ENCODE results near the gene LRBA. TPM values are rescaled to one million over a fixed set of nuclear protein-coding genes. Genes with fewer than 3 reads are reported as not detected.

LRBA gene
- total and polyA plus RNA-seq, 12 donors: 6.2 to 31.2 (median 23.9) TPM

DNA sequence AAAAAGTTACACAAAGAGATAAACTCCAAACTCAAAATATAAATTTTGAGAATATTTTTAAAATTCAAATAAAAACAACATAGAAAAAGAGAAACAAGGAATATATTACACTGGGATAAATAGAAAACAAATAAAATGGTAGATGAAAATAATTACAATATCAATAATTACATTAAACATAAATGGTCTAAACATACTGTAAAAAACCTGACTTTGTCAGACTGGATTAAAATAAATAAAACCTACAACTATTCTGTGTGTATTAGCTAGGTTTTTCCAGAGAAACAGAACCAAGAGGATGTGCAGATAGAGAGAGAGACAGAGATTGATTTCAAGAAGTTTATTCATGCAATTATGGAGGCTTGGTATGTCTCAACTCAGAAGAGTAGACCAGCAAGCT, 126.5 kb downstream of the LRBA start:
- Histone ChIP-seq H3K36me3 (peaks cover 0 to 18% (median 0%) of the 10 kb centered on the region in 9 donors), H3K4me1 (no peaks in the 10 kb centered on the region), H3K4me3 (no peak overlapping the region), H3K27ac (no peak overlapping the region), H3K27me3 (no peaks in the 10 kb centered on the region), H3K9me3 (no peaks in the 10 kb centered on the region)
- ATAC-seq (no peak), DNase-seq (no peak)
- TF ChIP-seq, protein P1, sequence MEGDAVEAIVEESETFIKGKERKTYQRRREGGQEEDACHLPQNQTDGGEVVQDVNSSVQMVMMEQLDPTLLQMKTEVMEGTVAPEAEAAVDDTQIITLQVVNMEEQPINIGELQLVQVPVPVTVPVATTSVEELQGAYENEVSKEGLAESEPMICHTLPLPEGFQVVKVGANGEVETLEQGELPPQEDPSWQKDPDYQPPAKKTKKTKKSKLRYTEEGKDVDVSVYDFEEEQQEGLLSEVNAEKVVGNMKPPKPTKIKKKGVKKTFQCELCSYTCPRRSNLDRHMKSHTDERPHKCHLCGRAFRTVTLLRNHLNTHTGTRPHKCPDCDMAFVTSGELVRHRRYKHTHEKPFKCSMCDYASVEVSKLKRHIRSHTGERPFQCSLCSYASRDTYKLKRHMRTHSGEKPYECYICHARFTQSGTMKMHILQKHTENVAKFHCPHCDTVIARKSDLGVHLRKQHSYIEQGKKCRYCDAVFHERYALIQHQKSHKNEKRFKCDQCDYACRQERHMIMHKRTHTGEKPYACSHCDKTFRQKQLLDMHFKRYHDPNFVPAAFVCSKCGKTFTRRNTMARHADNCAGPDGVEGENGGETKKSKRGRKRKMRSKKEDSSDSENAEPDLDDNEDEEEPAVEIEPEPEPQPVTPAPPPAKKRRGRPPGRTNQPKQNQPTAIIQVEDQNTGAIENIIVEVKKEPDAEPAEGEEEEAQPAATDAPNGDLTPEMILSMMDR (IDR thresholded peaks at IDR 0.05): no peak
- intact Hi-C loops (cut with DNase I): no loop called here

DNA sequence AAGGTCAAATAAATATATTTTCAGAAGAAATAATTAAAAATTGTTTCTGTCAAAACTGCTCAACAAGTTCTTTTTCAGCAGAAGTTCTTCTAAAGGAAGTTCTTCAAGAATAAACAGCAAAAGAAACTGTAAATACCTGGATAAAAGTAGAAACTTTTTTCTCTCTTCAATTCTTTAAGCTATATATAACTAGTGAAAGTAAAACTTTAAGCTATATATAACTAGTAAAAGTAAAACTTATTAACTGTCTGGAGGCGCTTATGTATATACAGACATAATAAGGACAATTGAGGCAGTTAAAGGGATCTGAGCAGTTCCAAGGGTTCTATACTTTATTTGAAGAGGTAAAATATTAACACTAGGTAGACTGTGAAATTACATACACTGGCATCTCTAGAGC, 126.9 kb downstream of the LRBA start:
- DNase-seq (no peak), ATAC-seq (no peak)
- WGBS, 2 donors: 0 to 44% methylated on average over 1 of the region's 1 CpG
- Histone ChIP-seq H3K4me3 (no peak overlapping the region), H3K27me3 (no peaks in the 10 kb centered on the region), H3K4me1 (no peaks in the 10 kb centered on the region), H3K36me3 (peaks cover 0 to 14% (median 0%) of the 10 kb centered on the region in 9 donors), H3K27ac (no peak overlapping the region), H3K9me3 (no peaks in the 10 kb centered on the region)
- TF ChIP-seq, protein P1 (IDR thresholded peaks at IDR 0.05): no peak
- intact Hi-C loops (cut with DNase I): no loop called here

DNA sequence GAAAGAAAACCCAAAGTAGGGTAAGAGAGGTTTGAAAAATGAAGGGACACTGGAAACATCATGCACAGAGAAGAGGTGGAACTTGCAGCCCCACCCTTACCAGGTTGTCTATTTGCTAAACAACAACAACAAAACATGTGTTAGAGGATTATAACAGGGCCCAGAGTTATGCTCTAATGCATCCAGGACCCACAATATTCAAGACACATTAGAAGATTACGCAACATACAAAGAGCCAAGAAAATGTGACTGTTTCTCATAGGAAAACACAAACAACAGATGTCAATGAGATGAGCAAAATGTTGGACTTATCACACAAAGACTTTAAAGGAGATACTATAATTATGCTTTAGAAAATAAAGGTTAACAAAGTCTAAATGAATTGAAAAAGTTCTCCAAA, 128.5 kb downstream of the LRBA start:
- 100% methylated on average over 1 of the region's 1 CpG for WGBS, 2 donors
- TF ChIP-seq, protein P1 (IDR thresholded peaks at IDR 0.05): no peak
- ATAC-seq: no peak
- intact Hi-C loops (cut with DNase I): no loop called here
- no peak for DNase-seq
- Histone ChIP-seq H3K27ac (no peak overlapping the region), H3K9me3 (no peaks in the 10 kb centered on the region), H3K36me3 (peaks cover 0 to 12% (median 0%) of the 10 kb centered on the region in 9 donors), H3K27me3 (no peaks in the 10 kb centered on the region), H3K4me1 (no peaks in the 10 kb centered on the region), H3K4me3 (no peak overlapping the region)

DNA sequence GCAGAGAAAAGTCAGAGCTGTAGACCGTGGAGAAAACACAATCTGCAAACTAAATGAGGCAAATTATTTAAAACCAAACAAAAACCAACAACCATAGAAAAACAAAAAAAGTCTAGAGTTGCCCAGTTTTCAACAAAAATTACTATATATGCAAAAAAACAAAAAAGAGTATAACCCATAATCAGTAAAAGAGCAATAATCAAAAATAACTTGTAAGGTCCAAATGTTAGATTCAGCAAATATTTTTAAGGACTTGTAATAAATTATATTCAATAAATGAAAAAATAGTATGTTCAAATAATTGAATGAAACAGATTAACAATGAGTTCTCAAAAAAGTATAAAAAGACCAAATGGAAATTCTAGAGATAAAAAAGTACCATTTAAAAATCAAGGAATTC, 130.5 kb downstream of the LRBA start:
- no peaks in the 10 kb centered on the region for H3K4me1 ChIP-seq
- H3K36me3 ChIP-seq: peaks cover 0 to 14% (median 0%) of the 10 kb centered on the region in 9 donors
- ATAC-seq (no peak), DNase-seq (no peak)
- no peaks in the 10 kb centered on the region for H3K27me3 ChIP-seq
- TF ChIP-seq, protein P1 (IDR thresholded peaks at IDR 0.05): no peak
- no peak overlapping the region for H3K4me3 ChIP-seq
- intact Hi-C loops (cut with DNase I): no loop called here
- peaks cover 0 to 7% (median 0%) of the 10 kb centered on the region in 11 donors for H3K9me3 ChIP-seq
- 94 to 100% methylated on average over 1 of the region's 1 CpG for WGBS, 2 donors
- no peak overlapping the region for H3K27ac ChIP-seq
